Neural progenitor cell (in vitro differentiated cells): Measurements from ENCODE around the gene SLC6A4. TPM values are rescaled to one million over a fixed set of nuclear protein-coding genes. Genes with fewer than 3 reads are reported as not detected.
"Not testable (repeated sequence)": the region's sequence is repeated elsewhere in the genome, so short reads cannot be mapped to it uniquely, and the experiment has no call there.

ENCODE experiments used
- DNase-seq: peaks from one replicate; pipeline ENCODE4 v3.0.0-alpha.2; 2016; ENCODE audit warnings: low spot score
- H2AFZ ChIP-seq: fragments of 200-600 bp; sonication (generic); replicated peaks from 2 replicates; pipeline ENCODE4 v1.6.1; 2016; ENCODE audit warnings: antibody characterized with exemption
- H3F3A ChIP-seq: fragments of 200-600 bp; sonication (generic); 2 replicates; pipeline ENCODE4 v1.6.1; 2016; ENCODE audit warnings: antibody characterized with exemption, low read depth
- H3K27ac ChIP-seq: fragments of 200-600 bp; sonication (generic); 2 replicates; pipeline ENCODE4 v1.5.1; 2016; ENCODE audit warnings: mild to moderate bottlenecking
- H3K27me3 ChIP-seq: fragments of 200-600 bp; sonication (generic); 2 replicates; pipeline ENCODE4 v1.6.1; 2016; ENCODE audit warnings: mild to moderate bottlenecking, moderate library complexity
- H3K36me3 ChIP-seq: fragments of 200-600 bp; sonication (generic); 2 replicates; pipeline ENCODE4 v1.5.1; 2016
- H3K4me1 ChIP-seq: fragments of 200-600 bp; sonication (generic); 2 replicates; pipeline ENCODE4 v1.6.1; 2016; ENCODE audit warnings: mixed run types
- H3K4me2 ChIP-seq: fragments of 200-600 bp; sonication (generic); 2 replicates; pipeline ENCODE4 v1.6.1; 2016
- H3K4me3 ChIP-seq: fragments of 200-600 bp; sonication (generic); 2 replicates; pipeline ENCODE4 v1.5.1; 2016
- H3K79me2 ChIP-seq: fragments of 200-600 bp; sonication (generic); 2 replicates; pipeline ENCODE4 v1.6.1; 2016; ENCODE audit warnings: low read depth
- H3K9ac ChIP-seq: fragments of 200-600 bp; sonication (generic); 2 replicates; pipeline ENCODE4 v1.6.1; 2016
- H3K9me3 ChIP-seq: fragments of 200-600 bp; sonication (generic); 2 replicates; pipeline ENCODE4 v1.5.1; 2016; ENCODE audit warnings: low read depth
- H4K20me1 ChIP-seq: fragments of 200-600 bp; sonication (generic); 2 replicates; pipeline ENCODE4 v1.6.1; 2016; ENCODE audit warnings: low read depth
- H3K27ac Mint-ChIP-seq: 3 replicates; pipeline ENCODE4 v1.8.0; 2021; ENCODE audit warnings: mixed read lengths
- H3K27me3 Mint-ChIP-seq: 2 replicates; pipeline ENCODE4 v1.8.0; 2022; ENCODE audit warnings: low read depth, mild to moderate bottlenecking, inconsistent platforms, moderate library complexity, mixed read lengths; ENCODE audit not compliant: insufficient read depth
- H3K36me3 Mint-ChIP-seq: 3 replicates; pipeline ENCODE4 v1.8.0; 2021; ENCODE audit warnings: mixed read lengths
- H3K4me1 Mint-ChIP-seq: 3 replicates; pipeline ENCODE4 v1.8.0; 2021; ENCODE audit warnings: mixed read lengths
- H3K4me3 Mint-ChIP-seq: 3 replicates; pipeline ENCODE4 v1.8.0; 2021; ENCODE audit warnings: mild to moderate bottlenecking, moderate library complexity, mixed read lengths
- H3K9me3 Mint-ChIP-seq: 3 replicates; pipeline ENCODE4 v1.8.0; 2020; ENCODE audit warnings: mixed read lengths
- CTCF ChIP-seq: fragments of 200-600 bp; sonication (generic); IDR thresholded peaks from 2 replicates; pipeline ENCODE4 v1.5.1; 2017; ENCODE audit warnings: antibody characterized with exemption, mild to moderate bottlenecking
- EZH2 ChIP-seq: fragments of 200-600 bp; sonication (generic); IDR thresholded peaks from 2 replicates; pipeline ENCODE4 v1.6.1; 2017; ENCODE audit warnings: antibody characterized with exemption, mild to moderate bottlenecking, moderate library complexity
- EZH2phosphoT487 ChIP-seq: fragments of 200-600 bp; sonication (generic); IDR thresholded peaks from 2 replicates; pipeline ENCODE4 v1.6.1; 2017; ENCODE audit warnings: antibody characterized with exemption
- total RNA-seq: library from RNA; depleted of rRNA; stranded (reverse); fragments of >200 nt; gene quantifications from 2 replicates; pipeline ENCODE4 v1.2.3, GENCODE V29; 2015; ENCODE audit warnings: low replicate concordance

SLC6A4 gene
- total RNA-seq, 1 donor from 2014 or later, result not detected

DNA sequence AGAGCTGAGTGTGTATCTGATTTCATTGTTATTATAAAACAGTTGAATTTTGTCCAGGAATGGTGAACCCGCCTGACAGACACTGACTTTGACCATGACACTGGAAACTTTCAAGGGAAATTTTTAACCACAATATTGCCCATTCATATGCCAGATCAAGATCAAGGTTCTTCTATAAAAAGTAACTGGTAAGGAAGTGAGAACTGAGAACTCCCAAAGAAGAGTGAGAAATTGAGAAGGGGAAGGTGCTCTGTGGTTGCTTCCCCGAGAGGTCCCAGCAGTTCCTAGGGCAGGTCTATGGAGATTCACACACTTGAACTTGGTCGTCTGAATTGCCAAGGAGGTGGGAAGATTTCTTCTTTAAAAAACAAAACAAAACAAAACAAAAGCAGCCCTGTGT is 27.3 kb downstream of the SLC6A4 start:
- no peaks in the 10 kb centered on the region for H3K79me2 ChIP-seq

DNA sequence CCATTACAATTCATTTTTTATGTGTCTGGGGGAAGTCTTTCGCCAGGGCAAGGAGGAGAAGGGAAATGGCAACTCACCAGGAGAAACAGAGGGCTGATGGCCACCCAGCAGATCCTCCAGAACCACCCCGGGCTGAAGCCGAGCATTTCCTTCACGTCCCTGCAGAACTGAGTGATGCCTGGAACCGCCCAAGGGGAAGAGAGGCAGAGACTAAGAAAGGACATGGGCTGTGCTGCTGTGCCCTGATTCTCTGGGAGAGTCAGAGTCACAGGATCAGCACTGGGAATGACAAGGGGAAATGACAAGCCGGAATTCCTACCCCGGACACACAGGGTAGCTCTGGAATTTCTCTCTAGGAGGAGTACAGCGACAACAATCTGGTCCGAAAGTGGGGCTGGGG is 27.8 kb downstream of the SLC6A4 start:
- H3K36me3 ChIP-seq, result no peaks in the 10 kb centered on the region
- Mint-ChIP-seq H3K4me3 (no peak overlapping the region), H3K27ac (no peak overlapping the region), H3K36me3 (no peaks in the 10 kb centered on the region), H3K4me1 (peaks cover 8% of the 10 kb centered on the region), H3K9me3 (no peaks in the 10 kb centered on the region), H3K27me3 (peaks cover 6% of the 10 kb centered on the region)
- no peaks in the 10 kb centered on the region for H3K4me1 ChIP-seq
- no peaks in the 10 kb centered on the region for H3K27me3 ChIP-seq
- no peak for DNase-seq
- no peaks in the 10 kb centered on the region for H3K9me3 ChIP-seq
- H3F3A ChIP-seq, result no peaks in the 10 kb centered on the region
- no peaks in the 10 kb centered on the region for H4K20me1 ChIP-seq
- no peak overlapping the region for H3K4me3 ChIP-seq
- H3K9ac ChIP-seq, result no peak overlapping the region
- H2AFZ ChIP-seq, result no peak overlapping the region
- TF ChIP-seq CTCF (no peak), EZH2 (no peak), EZH2phosphoT487 (no peak)
- no peak overlapping the region for H3K27ac ChIP-seq
- no peak overlapping the region for H3K4me2 ChIP-seq
- no peaks in the 10 kb centered on the region for H3K79me2 ChIP-seq

More for the DNA sequence above, 27.3 kb downstream of the SLC6A4 start:
- Mint-ChIP-seq H3K4me3 (no peak overlapping the region), H3K27ac (no peak overlapping the region), H3K4me1 (peaks cover 8% of the 10 kb centered on the region), H3K36me3 (no peaks in the 10 kb centered on the region), H3K27me3 (peaks cover 6% of the 10 kb centered on the region), H3K9me3 (no peaks in the 10 kb centered on the region)
- Histone ChIP-seq H2AFZ (no peak overlapping the region), H3K9ac (no peak overlapping the region), H3K4me3 (no peak overlapping the region), H3K4me2 (no peak overlapping the region), H3F3A (no peaks in the 10 kb centered on the region), H4K20me1 (no peaks in the 10 kb centered on the region), H3K27ac (no peak overlapping the region), H3K27me3 (no peaks in the 10 kb centered on the region), H3K36me3 (no peaks in the 10 kb centered on the region), H3K4me1 (no peaks in the 10 kb centered on the region), H3K9me3 (no peaks in the 10 kb centered on the region)
- DNase-seq, result no peak
- TF ChIP-seq CTCF (no peak), EZH2phosphoT487 (no peak), EZH2 (no peak)

DNA sequence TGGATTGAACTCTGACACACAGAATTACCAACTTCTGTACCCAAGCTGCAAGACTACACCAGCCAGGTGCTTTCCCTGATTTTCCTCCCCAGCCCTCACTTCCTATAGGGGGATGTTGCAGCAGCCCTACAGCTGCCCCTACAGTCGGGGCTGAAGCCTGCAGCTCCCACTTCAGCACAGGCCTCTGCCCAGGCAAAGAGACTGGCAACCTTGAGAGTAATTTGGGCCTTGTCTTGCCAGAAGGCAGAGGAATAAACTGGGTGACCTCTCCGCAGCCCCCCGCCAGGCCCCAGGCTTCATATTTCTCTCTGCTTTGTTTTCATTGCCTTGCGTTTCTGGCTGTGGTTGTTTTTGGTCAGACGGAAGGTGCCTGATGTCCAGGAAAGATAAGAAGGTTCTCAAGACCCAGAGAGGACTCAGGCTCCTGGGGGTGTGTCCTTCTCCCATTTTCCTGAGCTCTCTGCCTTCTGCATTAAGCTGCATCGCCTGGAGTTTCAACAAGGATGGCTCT is 32.0 kb downstream of the SLC6A4 start:
- Histone ChIP-seq H3F3A (no peaks in the 10 kb centered on the region), H3K79me2 (no peaks in the 10 kb centered on the region), H3K9me3 (no peaks in the 10 kb centered on the region), H3K36me3 (no peaks in the 10 kb centered on the region), H3K27ac (no peak overlapping the region), H3K4me1 (no peaks in the 10 kb centered on the region), H4K20me1 (no peaks in the 10 kb centered on the region), H3K4me2 (no peak overlapping the region), H3K9ac (no peak overlapping the region), H2AFZ (peak overlapping the region; percentile 97), H3K4me3 (no peak overlapping the region), H3K27me3 (no peaks in the 10 kb centered on the region)
- Mint-ChIP-seq H3K4me1 (no peaks in the 10 kb centered on the region), H3K36me3 (no peaks in the 10 kb centered on the region), H3K27ac (no peak overlapping the region), H3K9me3 (no peaks in the 10 kb centered on the region), H3K27me3 (peaks cover 2% of the 10 kb centered on the region), H3K4me3 (no peak overlapping the region)
- TF ChIP-seq CTCF, result peak; percentile 17
- no peak for TF ChIP-seq EZH2
- DNase-seq, result no peak

GRCh38 chr17:30200656-30201055 is 34.8 kb downstream of the SLC6A4 start:
- H3K4me3 ChIP-seq, DNase-seq, H3K27ac Mint-ChIP-seq, H2AFZ ChIP-seq, H3K4me1 Mint-ChIP-seq, H3K9me3 Mint-ChIP-seq, H3K27me3 ChIP-seq, H3K9ac ChIP-seq, H3K9me3 ChIP-seq, H3K36me3 Mint-ChIP-seq, H3K4me1 ChIP-seq, H3K36me3 ChIP-seq, H3K27me3 Mint-ChIP-seq, H3K79me2 ChIP-seq, H4K20me1 ChIP-seq, H3K4me2 ChIP-seq, H3K27ac ChIP-seq, H3K4me3 Mint-ChIP-seq, H3F3A ChIP-seq: not testable (repeated sequence)
